Activated CD8-positive, alpha-beta memory T cell treated with anti-CD3 and anti-CD28 coated beads, Interleukin-2, amount 50 U/mL, for 48 hours (primary cell): Measurements from ENCODE around the gene TRPM6.
"Not testable (repeated sequence)": the region's sequence is repeated elsewhere in the genome, so short reads cannot be mapped to it uniquely, and the experiment has no call there.

Experiments used
- DNase-seq: peaks from one replicate; pipeline ENCODE4 v3.0.0-alpha.2; 2020

TRPM6 gene

DNA sequence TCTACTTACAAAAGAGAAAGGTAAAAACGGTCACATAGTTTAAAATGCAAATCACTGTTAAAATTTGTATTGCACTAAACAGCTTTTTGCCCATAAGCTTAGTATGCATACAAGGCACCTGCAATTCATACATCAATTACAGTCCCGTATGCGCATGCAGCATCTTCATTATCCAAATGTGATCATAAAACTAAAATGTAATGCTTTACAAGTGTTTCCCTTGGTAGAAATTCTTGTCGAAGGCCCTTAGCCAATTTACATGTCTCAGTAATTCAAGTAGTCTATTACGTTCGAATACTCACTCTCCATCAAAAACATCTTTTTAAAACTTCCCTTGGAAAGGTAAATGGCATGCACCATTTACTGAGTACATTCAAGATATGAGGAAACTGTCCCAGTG is 32.6 kb downstream of the TRPM6 start:
- DNase-seq = no peak

DNA sequence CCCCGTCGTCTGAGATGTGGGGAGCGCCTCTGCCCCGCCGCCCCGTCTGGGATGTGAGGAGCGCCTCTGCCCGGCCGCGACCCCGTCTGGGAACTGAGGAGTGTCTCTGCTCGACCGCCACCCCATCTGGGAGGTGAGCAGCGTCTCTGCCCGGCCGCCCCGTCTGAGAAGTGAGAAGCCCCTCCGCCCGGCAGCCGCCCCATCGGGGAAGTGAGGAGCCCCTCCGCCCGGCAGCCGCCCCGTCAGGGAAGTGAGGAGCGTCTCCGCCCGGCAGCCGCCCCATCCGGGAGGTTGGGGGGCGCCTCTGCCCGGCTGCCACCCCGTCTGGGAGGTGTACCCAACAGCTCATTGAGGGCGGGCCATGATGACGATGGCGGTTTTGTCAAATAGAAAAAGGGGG is 34.7 kb downstream of the TRPM6 start:
- DNase-seq = not testable (repeated sequence)

GRCh38 chr9:74848153-74848525 is 39.6 kb downstream of the TRPM6 start:
- DNase-seq = no peak

DNA sequence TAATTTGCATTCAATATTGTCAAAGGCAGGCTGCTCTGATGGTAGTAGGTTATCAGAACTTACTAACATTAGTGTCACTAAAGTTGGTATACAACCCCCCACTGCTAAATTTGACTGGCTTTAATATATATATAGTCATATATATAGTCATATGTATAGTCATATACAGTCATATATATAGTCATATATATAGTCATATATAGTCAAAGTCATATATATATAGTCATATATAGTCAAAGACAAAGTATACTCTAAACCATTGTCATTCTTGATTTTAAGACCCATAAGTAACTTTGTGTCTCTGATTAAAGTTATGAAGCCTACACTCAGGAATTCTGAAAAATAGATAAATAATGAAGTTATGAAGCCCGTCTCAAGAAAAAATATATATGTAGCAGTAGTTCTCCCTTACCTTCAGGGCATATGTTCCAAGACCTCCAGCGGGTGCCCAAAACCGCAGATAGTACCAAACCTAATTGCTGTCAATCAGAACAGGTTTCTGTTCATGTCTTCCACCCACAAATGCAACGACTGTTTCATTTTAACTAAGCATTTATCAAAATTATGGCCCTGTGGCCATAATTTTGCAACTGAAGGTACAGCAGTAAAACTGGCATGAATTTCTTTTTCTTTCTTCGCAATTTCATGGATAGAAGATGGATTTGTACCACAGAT is 40.1 kb downstream of the TRPM6 start:
- no peak for DNase-seq

- no peak for DNase-seq
Observed at GRCh38 chr9:74846766-74847165, 41.0 kb downstream of the TRPM6 start.

DNA sequence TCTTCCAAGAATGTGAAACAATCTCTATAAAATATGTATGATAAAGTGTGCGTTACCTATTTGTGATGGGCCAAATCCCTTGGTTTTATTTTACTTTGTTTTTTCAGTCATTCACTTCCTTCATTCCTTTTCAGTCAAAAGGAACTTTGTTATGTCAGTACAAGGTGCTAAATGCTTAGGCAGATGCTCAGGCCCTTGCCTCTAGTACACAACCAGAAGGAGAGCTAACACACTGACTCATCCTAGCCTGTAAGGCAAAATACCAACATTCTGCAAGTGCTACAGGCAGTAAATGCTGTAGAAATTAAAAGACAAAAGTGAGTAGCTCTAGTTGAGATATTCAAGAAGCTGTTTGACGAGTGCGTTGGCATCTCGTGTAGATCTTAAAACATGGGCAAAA is 49.4 kb downstream of the TRPM6 start:
- no peak for DNase-seq

DNA sequence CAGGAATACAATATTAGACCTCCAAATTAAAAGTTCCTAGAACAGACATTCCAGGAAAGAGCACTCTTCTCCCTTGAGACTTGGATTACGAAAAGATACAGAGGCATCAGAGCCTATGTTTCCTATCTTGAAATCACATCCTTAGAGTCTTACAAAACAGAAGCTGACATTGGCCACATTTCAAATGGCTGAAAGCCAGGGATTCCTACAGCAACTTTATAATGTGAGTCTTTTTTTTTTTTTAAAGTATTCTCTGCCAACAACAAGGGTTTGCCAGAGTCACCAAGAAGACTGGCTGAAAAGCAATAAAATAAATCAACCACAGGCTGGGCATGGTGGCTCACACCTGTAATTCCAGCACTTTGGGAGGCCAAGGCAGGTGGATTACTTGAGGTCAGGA is 63.1 kb downstream of the TRPM6 start:
- no peak for DNase-seq

GRCh38 chr9:74821636-74822035 is 66.1 kb downstream of the TRPM6 start:
- DNase-seq = no peak

DNA sequence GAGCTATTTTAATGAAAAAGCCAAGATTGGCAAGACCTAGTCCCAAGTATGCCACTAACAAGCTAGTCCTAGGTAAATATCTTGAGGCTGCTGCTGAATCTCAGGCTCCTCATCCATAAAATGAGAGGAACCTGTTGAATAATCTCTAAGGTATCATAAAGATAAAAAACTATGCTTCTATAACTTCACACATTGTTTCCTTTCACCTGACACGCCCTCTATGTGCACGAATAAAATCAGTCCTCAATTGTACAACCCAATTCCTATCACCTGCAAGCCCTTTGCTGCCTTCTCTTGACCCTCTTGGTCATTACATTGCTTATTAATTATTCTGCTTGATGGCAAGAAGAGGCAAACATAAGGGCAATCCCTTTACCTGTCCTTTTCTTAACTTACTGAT is 69.9 kb downstream of the TRPM6 start:
- DNase-seq = no peak

DNA sequence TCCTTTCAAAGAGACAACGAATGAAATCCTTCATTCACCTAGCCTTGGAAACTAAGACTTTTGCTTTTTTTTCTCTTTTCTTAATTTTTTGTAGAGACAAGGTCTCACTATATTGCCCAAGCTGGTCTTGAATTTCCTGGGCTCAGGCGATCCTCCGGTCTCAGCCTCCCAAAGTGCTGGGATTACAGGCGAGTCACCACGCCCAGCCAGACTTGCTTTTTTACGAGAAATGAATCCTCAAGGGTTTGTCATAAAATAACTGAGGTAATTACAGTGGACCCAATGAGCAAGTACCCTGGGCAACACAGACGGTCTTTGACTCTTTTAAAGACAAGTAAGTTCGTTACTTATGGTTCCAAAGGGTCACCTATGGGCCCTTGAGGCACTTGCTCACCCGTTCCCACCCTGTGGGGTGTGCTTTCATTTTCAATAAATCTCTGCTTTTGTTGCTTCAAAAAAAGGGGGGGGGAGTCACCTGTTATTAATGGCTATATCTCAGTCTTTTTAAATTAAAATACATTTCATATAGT is 70.4 kb downstream of the TRPM6 start:
- DNase-seq = no peak

DNA sequence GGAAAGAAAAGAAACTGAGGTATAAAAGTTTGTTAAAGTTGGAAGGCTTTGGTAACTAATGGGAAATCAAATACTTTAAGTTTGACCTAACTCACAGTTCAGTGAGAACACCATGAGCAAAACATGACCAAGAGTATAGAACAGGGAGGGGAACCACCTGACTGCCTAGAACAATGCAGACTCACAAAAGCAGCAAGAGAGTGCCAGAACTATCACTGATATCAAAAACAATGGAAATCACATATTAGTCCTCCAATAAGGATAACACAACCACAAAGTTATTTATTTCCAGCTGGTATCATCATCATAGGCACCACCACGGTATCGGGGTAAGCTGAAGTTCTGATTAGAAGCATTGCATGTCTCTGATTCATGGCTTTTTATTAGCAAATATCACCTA is 77.5 kb downstream of the TRPM6 start:
- no peak for DNase-seq

- no peak for DNase-seq
Observed at GRCh38 chr9:74804018-74804385, 83.7 kb downstream of the TRPM6 start.

GRCh38 chr9:74803376-74804017 is 84.2 kb downstream of the TRPM6 start:
- no peak for DNase-seq

DNA sequence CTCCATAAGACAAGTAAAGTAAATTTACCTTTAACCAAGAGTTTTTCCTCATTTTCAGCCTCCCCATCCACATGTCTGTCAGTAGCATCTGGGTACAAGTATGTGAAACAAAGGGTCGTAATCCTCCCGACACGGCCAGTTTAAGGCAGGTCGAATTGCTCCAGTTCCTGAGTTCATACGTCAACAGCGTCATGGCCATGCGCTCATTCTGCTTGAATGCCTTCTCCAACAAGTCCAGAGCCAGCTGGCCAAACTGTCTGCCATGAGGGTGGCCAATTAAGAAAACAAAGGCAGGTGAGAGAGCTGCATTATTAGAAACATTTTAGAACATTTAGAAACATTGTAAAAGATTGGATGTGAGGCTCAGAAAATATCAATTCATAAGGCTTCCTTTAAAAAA is 87.5 kb downstream of the TRPM6 start:
- DNase-seq = no peak

DNA sequence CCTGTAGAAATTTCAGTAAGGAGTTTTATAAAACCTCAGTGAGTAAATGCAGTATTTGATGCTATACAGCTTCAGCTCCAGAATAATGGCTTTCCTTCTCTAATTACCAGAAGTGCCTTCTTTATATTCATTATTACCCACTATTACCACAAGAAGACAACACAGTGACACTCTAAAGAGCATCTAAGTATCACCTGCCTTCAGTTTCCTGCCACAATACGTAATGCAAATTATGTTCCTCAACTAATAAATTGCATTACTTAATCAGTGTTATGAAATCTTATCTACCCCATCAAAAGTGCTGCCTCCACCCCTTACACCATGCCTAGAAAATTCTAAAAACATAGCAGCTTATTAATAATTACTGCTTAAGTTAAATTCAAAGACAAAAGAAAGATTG is 91.9 kb downstream of the TRPM6 start:
- no peak for DNase-seq

DNA sequence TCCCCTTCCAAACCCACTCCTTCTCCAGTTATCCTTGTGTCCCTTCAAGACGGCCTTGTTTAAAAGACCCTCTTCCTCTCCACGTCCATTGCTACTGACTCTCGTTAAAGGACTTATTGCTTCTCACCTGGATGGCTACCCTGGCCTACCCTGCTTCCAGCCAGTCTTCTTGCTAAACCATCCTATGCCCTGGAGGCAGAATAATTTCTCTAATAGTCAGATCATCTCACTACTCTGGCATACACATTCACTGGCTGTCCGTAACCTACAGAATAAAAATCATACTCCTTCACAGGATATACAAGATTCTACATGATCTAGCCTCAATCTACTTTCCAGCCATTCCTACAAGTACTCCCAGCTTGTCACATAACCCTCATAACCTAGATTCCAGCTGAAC is 92.6 kb downstream of the TRPM6 start:
- DNase-seq = no peak

- no peak for DNase-seq
Observed at GRCh38 chr9:74784506-74784905, 103.2 kb downstream of the TRPM6 start.

DNA sequence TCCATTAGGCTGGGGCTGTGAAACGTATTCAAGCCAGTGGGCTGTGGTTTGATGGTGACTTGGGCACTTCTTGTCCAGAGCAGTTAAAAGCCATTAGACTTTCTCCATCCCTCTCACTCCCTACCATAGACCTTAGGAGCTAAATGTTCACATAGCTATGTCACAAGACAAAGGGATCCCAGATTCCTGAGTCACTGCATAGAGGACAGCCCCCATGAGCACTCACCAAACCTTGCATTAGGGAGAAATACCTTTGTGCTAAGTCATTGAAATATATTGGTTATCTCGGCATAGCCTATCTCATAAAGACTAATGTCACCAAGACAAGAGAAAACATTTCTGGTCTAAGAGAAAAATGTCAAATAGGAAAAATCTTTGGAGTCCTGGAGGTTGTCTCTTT is 104.3 kb downstream of the TRPM6 start:
- DNase-seq = no peak

- peak; percentile 76 for DNase-seq
Observed at GRCh38 chr9:74777136-74777879, 110.4 kb downstream of the TRPM6 start.

GRCh38 chr9:74775396-74775795 is 112.3 kb downstream of the TRPM6 start:
- DNase-seq = no peak

DNA sequence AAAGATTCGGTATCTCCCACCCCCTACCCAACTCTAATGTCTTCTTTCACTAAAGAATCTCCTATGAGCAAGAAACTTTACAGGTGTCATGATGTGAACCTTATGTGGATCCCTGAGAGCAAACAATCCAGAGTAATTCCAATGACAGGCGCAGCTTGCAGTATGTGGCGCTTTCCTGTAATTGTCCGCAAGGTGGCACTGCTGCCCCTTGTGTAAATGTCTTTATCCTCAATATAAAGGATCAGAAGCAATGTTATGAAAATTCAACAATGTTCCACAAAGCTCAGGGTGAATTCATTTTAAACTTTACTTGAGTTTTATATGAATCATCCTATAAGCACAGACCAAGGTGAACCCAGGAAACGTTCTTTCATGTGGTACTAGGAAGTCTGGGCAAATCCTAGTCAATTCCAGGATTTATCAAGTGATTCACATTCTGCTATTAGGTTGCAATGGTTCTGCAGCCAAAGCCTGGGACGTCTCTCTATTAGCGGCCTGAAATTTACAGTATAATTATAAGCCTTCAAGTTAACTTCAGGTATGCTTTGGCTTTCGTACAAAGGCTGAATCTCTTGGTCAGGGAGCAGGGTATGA is 113.7 kb downstream of the TRPM6 start:
- peak; percentile 77 for DNase-seq

- DNase-seq = no peak
Observed at GRCh38 chr9:74772121-74772520, 115.6 kb downstream of the TRPM6 start.

DNA sequence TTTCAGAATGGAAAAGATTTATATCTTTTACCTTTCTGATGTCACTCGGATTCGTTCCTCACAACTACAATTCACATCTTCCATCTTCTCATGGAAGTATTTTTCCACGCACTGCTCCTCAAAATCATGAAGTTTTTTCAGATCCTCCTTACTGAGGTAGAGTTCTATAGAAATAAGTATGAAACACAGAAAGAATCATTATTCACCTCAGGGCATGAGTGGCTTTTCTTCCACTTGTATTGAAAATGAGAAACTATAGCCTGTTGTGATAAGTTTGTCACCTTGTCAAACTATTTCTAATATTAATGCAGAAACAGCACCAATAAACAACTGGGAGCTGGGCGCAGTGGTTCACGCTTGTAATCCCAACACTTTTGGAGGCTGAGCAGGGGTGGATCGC is 116.0 kb downstream of the TRPM6 start:
- no peak for DNase-seq

DNA sequence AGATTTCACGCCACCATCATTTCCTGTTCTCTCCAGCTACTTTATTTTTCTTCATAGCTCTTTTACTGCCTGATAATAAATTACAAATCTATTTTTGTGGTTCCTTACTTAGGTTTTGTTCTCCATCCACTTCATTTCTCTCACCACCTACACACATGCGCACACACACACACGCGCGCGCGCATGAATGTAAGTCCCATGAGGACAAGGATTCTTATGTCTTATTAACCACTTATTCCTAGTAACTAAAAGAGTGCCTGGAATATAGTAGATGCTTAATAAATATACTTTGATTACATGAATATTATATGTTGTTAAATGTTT is 116.5 kb downstream of the TRPM6 start:
- DNase-seq = no peak
